ENCODE measurements around the gene COQ10A. TPM values are rescaled to one million over a fixed set of nuclear protein-coding genes. Genes with fewer than 3 reads are reported as not detected.
"Not testable (repeated sequence)": the region's sequence is repeated elsewhere in the genome, so short reads cannot be mapped to it uniquely, and the experiment has no call there.

The COQ10A gene
- total RNA-seq, 1 donor from 2014 or later, result 23.6 TPM

GRCh38 chr12:56282030-56282429 lies 15.3 kb downstream of the COQ10A start:
- H3K4me3 Mint-ChIP-seq (ENCODE audit: low read depth), result no peak overlapping the region
- no peak for DNase-seq (ENCODE audit: low spot score, unreplicated experiment)
- peaks cover 3% of the 10 kb centered on the region for H3K4me1 Mint-ChIP-seq (ENCODE audit: low read depth)
- H3K36me3 Mint-ChIP-seq (ENCODE audit: insufficient read depth), result peaks cover 24% of the 10 kb centered on the region
- no peaks in the 10 kb centered on the region for H3K27me3 Mint-ChIP-seq
- no peaks in the 10 kb centered on the region for H3K9me3 Mint-ChIP-seq (ENCODE audit: low read depth)
- H3K27ac Mint-ChIP-seq, result no peak overlapping the region
- TF ChIP-seq CTCF (IDR thresholded peaks at IDR 0.05; ENCODE audit: unreplicated experiment), result no peak

- Mint-ChIP-seq H3K9me3 (ENCODE audit: low read depth) (no peaks in the 10 kb centered on the region), H3K4me3 (ENCODE audit: low read depth) (no peak overlapping the region), H3K27ac (no peak overlapping the region), H3K36me3 (ENCODE audit: insufficient read depth) (peaks cover 24% of the 10 kb centered on the region), H3K4me1 (ENCODE audit: low read depth) (peaks cover 3% of the 10 kb centered on the region), H3K27me3 (no peaks in the 10 kb centered on the region)
- DNase-seq (ENCODE audit: low spot score, unreplicated experiment), result no peak
- no peak for TF ChIP-seq CTCF (IDR thresholded peaks at IDR 0.05; ENCODE audit: unreplicated experiment)
Observed at GRCh38 chr12:56282579-56282978, 15.8 kb downstream of the COQ10A start.

- H3K9me3 Mint-ChIP-seq (ENCODE audit: low read depth); H3K27me3 Mint-ChIP-seq; H3K4me1 Mint-ChIP-seq (ENCODE audit: low read depth); H3K27ac Mint-ChIP-seq; DNase-seq (ENCODE audit: low spot score, unreplicated experiment); H3K4me3 Mint-ChIP-seq (ENCODE audit: low read depth): not testable (repeated sequence)
- H3K36me3 Mint-ChIP-seq (ENCODE audit: insufficient read depth), result peaks cover 23% of the 10 kb centered on the region
Observed at GRCh38 chr12:56284263-56284662, 17.5 kb downstream of the COQ10A start.

GRCh38 chr12:56286044-56286830 lies 19.5 kb downstream of the COQ10A start:
- peaks cover 21% of the 10 kb centered on the region for H3K36me3 Mint-ChIP-seq (ENCODE audit: insufficient read depth)
- peaks cover 3% of the 10 kb centered on the region for H3K4me1 Mint-ChIP-seq (ENCODE audit: low read depth)
- H3K9me3 Mint-ChIP-seq (ENCODE audit: low read depth), result no peaks in the 10 kb centered on the region
- no peak for DNase-seq (ENCODE audit: low spot score, unreplicated experiment)
- no peak for TF ChIP-seq CTCF (IDR thresholded peaks at IDR 0.05; ENCODE audit: unreplicated experiment)
- H3K4me3 Mint-ChIP-seq (ENCODE audit: low read depth), result no peak overlapping the region
- no peak overlapping the region for H3K27ac Mint-ChIP-seq
- H3K27me3 Mint-ChIP-seq, result no peaks in the 10 kb centered on the region

- DNase-seq (ENCODE audit: low spot score, unreplicated experiment), result no peak
- no peak for TF ChIP-seq CTCF (IDR thresholded peaks at IDR 0.05; ENCODE audit: unreplicated experiment)
- H3K27me3 Mint-ChIP-seq, result no peaks in the 10 kb centered on the region
- peaks cover 10% of the 10 kb centered on the region for H3K36me3 Mint-ChIP-seq (ENCODE audit: insufficient read depth)
- H3K27ac Mint-ChIP-seq, result no peak overlapping the region
- H3K9me3 Mint-ChIP-seq (ENCODE audit: low read depth), result no peaks in the 10 kb centered on the region
- no peak overlapping the region for H3K4me3 Mint-ChIP-seq (ENCODE audit: low read depth)
- H3K4me1 Mint-ChIP-seq (ENCODE audit: low read depth), result peaks cover 3% of the 10 kb centered on the region
Observed at GRCh38 chr12:56288705-56289387, 22.1 kb downstream of the COQ10A start.

Measured in progenitor cell of endocrine pancreas (in vitro differentiated cells).